Heart left ventricle (tissue), 16 donors: Measurements from ENCODE around the gene CXCL17. TPM values are rescaled to one million over a fixed set of nuclear protein-coding genes. Genes with fewer than 3 reads are reported as not detected.
A peak's percentile ranks its signal among the peaks of the same experiment; 100 is the strongest.

ENCODE experiments used
- ATAC-seq, 4 donors: fragments of 200-7000 bp; cut with Tn5 transposase; one replicate each; pipeline ENCODE4 v1.9.1; 2020 to 2022; ENCODE audit warnings: moderate library complexity in 4 of 4, mild to moderate bottlenecking in 3 of 4, moderate number of reproducible peaks in 1 of 4
- DNase-seq, 5 donors: peaks; one replicate each; pipeline ENCODE4 v3.0.0-alpha.2; 2020
- H3K27ac ChIP-seq, 12 donors: fragments of 200-600 bp; sonication (generic) in 4 of 12; one replicate each; pipeline versions ENCODE4 v1.5.0 to v1.8.0; 2016 to 2022; ENCODE audit warnings: mild to moderate bottlenecking in 2 of 12
- H3K27me3 ChIP-seq, 9 donors: fragments of 200-600 bp; sonication (generic) in 2 of 9; one replicate each; pipeline versions ENCODE4 v1.5.1 to v1.8.0; 2016 to 2022; ENCODE audit warnings: mild to moderate bottlenecking in 3 of 9
- H3K36me3 ChIP-seq, 9 donors: fragments of 200-600 bp; sonication (generic) in 2 of 9; one replicate each; pipeline versions ENCODE4 v1.5.0 to v1.8.0; 2018 to 2022; ENCODE audit warnings: mild to moderate bottlenecking in 2 of 9
- H3K4me1 ChIP-seq, 12 donors: fragments of 200-600 bp; sonication (generic) in 4 of 12; one replicate each; pipeline versions ENCODE4 v1.5.0 to v1.8.0; 2016 to 2022; ENCODE audit warnings: mild to moderate bottlenecking in 3 of 12
- H3K4me3 ChIP-seq, 12 donors: fragments of 200-600 bp; sonication (generic) in 4 of 12; one replicate each; pipeline versions ENCODE4 v1.5.0 to v1.8.0; 2017 to 2022; ENCODE audit warnings: mild to moderate bottlenecking in 9 of 12, moderate library complexity in 4 of 12
- H3K9me3 ChIP-seq, 12 donors: fragments of 200-600 bp; sonication (generic) in 4 of 12; one replicate each; pipeline versions ENCODE4 v1.5.0 to v1.8.0; 2016 to 2022; ENCODE audit warnings: mild to moderate bottlenecking in 1 of 12
- CTCF ChIP-seq, 12 donors: fragments of 200-600 bp; sonication (generic) in 4 of 12; IDR thresholded peaks; one replicate each; pipeline versions ENCODE4 v1.5.0 to v1.8.0; 2018 to 2022; ENCODE audit warnings: antibody characterized with exemption in 12 of 12, mild to moderate bottlenecking in 5 of 12
- POLR2A ChIP-seq, 2 donors: fragments of 450-650 bp; IDR thresholded peaks; one replicate each; pipeline ENCODE4 v1.6.1; 2017; ENCODE audit warnings: antibody characterized with exemption in 2 of 2, mild to moderate bottlenecking in 2 of 2, moderate library complexity in 2 of 2
- WGBS, 4 donors: extraction: QIAGEN DNeasy Blood & Tissue Kit in 2 of 4; methylation state at CpG; one replicate each; pipeline versions ENCODE4 v1.1.5 to v1.1.7; 2013 to 2018; 5-methylcytosine and 5-hydroxymethylcytosine counted together
- intact Hi-C, 10 donors: fragments of 100-400 bp; cut with DNase I; formaldehyde crosslinking; loops; one replicate each; pipeline versions ENCODE4 v1.11.1 to v1.14.2; 2022
- polyA plus RNA-seq, 2 donors: library from polyadenylated mRNA; stranded (reverse); fragments of 200-250 nt; gene quantifications; one replicate each; pipeline ENCODE4 v1.2.3, GENCODE V29; 2013
- total RNA-seq, 9 donors: library from RNA; depleted of rRNA in 2 of 9; stranded (reverse); fragments of >200 nt in 2 of 9; fragmentation: NEBNext Ultra II Directional in 3 of 9; extraction: Animal tissue kit (Norgen Biotek cat#: 25700) in 3 of 9; gene quantifications; one replicate each; pipeline versions ENCODE4 v1.1.0 to v1.2.4, GENCODE V29; 2016 to 2023
- donor health status: ischemic (EF 13 %, LVEDD 7.1; RV severe dilation, severe dysfunction).
- donor health status: healthy with polysubstance abuse.
- donor health status: DM: no; HTN: yes; CAD: no.
- donor health status: DM: no; HTN: no; CAD: no.
- donor health status: ischemic (EF 25% LVEDD 6.9; RV normal size, moderate dysfunction).
- donor health status: ischemic (EF 25% LVEDD 5.7; RV mildly dilated, moderate dysfunction).
- donor health status: healthy.
- donor health status: DM: yes; HTN: yes; CAD: no.
- donor health status: ischemic (EF 35%, LVEDD 5.7; RV mildly dilated, moderate dysfunction).
- donor health status: nonischemic (EF 11% LVEDD 7.7; RV severe dilation, severe dysfunction).
- donor health status: DM: yes; HTN: yes; CAD: no.
- donor health status: PGD.
- donor health status: ischemic (EF 29% LVEDD 5.4; RV normal size, mild dysfunction).
- donor health status: nonischemic (EF 23%, LVEDD 6.1; RV moderate dilation, normal function).

Gene CXCL17
- total and polyA plus RNA-seq, 11 donors: not detected

GRCh38 chr19:42427313-42427712 lies 15.4 kb downstream of the CXCL17 start, which contains the start of gene LIPE:
Gene LIPE (minus strand): TSS chr19:42427388. CDS start chr19:42427149, 239 bp downstream.
- DNase-seq (no peak), ATAC-seq (no peak)
- no peak for TF ChIP-seq POLR2A (IDR thresholded peaks at IDR 0.05)
- TF ChIP-seq CTCF (IDR thresholded peaks at IDR 0.05): no peak
- no peak within 1 kb of the TSS for H3K4me3 ChIP-seq
- WGBS, 4 donors: 49 to 63% (median 55%) methylated on average over 4 of the region's 4 CpGs
- peaks cover 0 to 36% (median 20%) of the 10 kb centered on the region in 12 donors for H3K4me1 ChIP-seq
- H3K9me3 ChIP-seq: no peaks in the 10 kb centered on the region
- peaks cover 0 to 10% (median 0%) of the 10 kb centered on the region in 9 donors for H3K27me3 ChIP-seq
- H3K36me3 ChIP-seq: no peaks in the 10 kb centered on the region
- intact Hi-C loops: loop anchor here in 2 of 10 donors (10.0 kb wide), 1 partner anchor 183 kb away; the partner anchor contains the start of gene GSK3A (in 2 of the 2)
- H3K27ac ChIP-seq: peak within 1 kb of the TSS in 4 of 12 donors; percentile 24 to 35 (median 28)

GRCh38 chr19:42426643-42427042 lies 16.1 kb downstream of the CXCL17 start:
- ATAC-seq: no peak
- H3K27me3 ChIP-seq: peaks cover 0 to 10% (median 0%) of the 10 kb centered on the region in 9 donors
- H3K4me3 ChIP-seq: no peak overlapping the region
- intact Hi-C loops: loop anchor here in 2 of 10 donors (10.0 kb wide), 1 partner anchor 182 kb away; the partner anchor contains the start of gene GSK3A (in 2 of the 2)
- TF ChIP-seq POLR2A (IDR thresholded peaks at IDR 0.05) (no peak), CTCF (IDR thresholded peaks at IDR 0.05) (no peak)
- peaks cover 0 to 39% (median 23%) of the 10 kb centered on the region in 12 donors for H3K4me1 ChIP-seq
- no peak for DNase-seq
- H3K9me3 ChIP-seq: no peaks in the 10 kb centered on the region
- no peaks in the 10 kb centered on the region for H3K36me3 ChIP-seq
- H3K27ac ChIP-seq: peak overlapping the region in 3 of 12 donors; percentile 24 to 35 (median 31)
- WGBS, 4 donors: 75 to 91% (median 83%) methylated on average over 3 of the region's 3 CpGs

GRCh38 chr19:42424712-42425131 lies 18.0 kb downstream of the CXCL17 start:
- no peaks in the 10 kb centered on the region for H3K9me3 ChIP-seq
- no peak overlapping the region for H3K4me3 ChIP-seq
- peaks cover 0 to 10% (median 0%) of the 10 kb centered on the region in 9 donors for H3K27me3 ChIP-seq
- ATAC-seq: no peak
- peak overlapping the region in 6 of 12 donors; percentile 45 to 97 (median 88) for H3K27ac ChIP-seq
- peak in 2 of 5 donors; percentile 28 to 32 for DNase-seq
- peak in 5 of 12 donors; percentile 12 to 50 (median 36) for TF ChIP-seq CTCF (IDR thresholded peaks at IDR 0.05)
- no peak for TF ChIP-seq POLR2A (IDR thresholded peaks at IDR 0.05)
- no peaks in the 10 kb centered on the region for H3K36me3 ChIP-seq
- WGBS, 4 donors: 47 to 65% (median 56%) methylated on average over 9 to 13 of the region's 13 CpGs
- H3K4me1 ChIP-seq: peaks cover 0 to 58% (median 33%) of the 10 kb centered on the region in 12 donors
- intact Hi-C loops: loop anchor here in 3 of 10 donors (5.0 to 10.0 kb wide), 2 partner anchors 180 to 182 kb away; partner anchors contain the start of gene GSK3A (in 3 of the 3)

GRCh38 chr19:42424345-42424707 lies 18.4 kb downstream of the CXCL17 start:
- Histone ChIP-seq H3K27me3 (peaks cover 0 to 10% (median 0%) of the 10 kb centered on the region in 9 donors), H3K9me3 (no peaks in the 10 kb centered on the region), H3K4me3 (peak overlapping the region in 9 of 12 donors; percentile 68 to 93 (median 81)), H3K4me1 (peaks cover 0 to 62% (median 37%) of the 10 kb centered on the region in 12 donors), H3K36me3 (no peaks in the 10 kb centered on the region), H3K27ac (peak overlapping the region in 10 of 12 donors; percentile 45 to 97 (median 88))
- 39 to 50% (median 49%) methylated on average over 8 to 15 of the region's 15 CpGs for WGBS, 4 donors
- ATAC-seq (no peak), DNase-seq (no peak)
- intact Hi-C loops: loop anchor here in 3 of 10 donors (5.0 to 10.0 kb wide), 2 partner anchors 180 to 182 kb away; partner anchors contain the start of gene GSK3A (in 3 of the 3)
- TF ChIP-seq POLR2A (IDR thresholded peaks at IDR 0.05) (no peak), CTCF (IDR thresholded peaks at IDR 0.05) (no peak)
